Mesenchymal stem cell (in vitro differentiated cells and primary cell): ENCODE measurements around the gene PKNOX1.

Experiments used
- DNase-seq: peaks from one replicate; pipeline ENCODE4 v3.0.0-alpha.2; 2013
- H2AFZ ChIP-seq: one replicate; pipeline ENCODE4 v1.6.1; 2013; ENCODE audit warnings: low read depth, mild to moderate bottlenecking, control low read depth, inconsistent platforms, low read length, moderate library complexity
- H2AK5ac ChIP-seq: 2 replicates; pipeline ENCODE4 v1.6.1; 2013; ENCODE audit warnings: low read length, moderate library complexity, mild to moderate bottlenecking, inconsistent platforms; ENCODE audit not compliant: severe bottlenecking
- H2BK120ac ChIP-seq: one replicate; pipeline ENCODE4 v1.6.1; 2013; ENCODE audit warnings: low read depth, mild to moderate bottlenecking, inconsistent platforms, low read length, moderate library complexity
- H2BK12ac ChIP-seq, 2 experiments: one replicate each; pipeline ENCODE4 v1.6.1; 2013; ENCODE audit warnings: inconsistent platforms in 2 of 2, low read length in 2 of 2, mild to moderate bottlenecking in 2 of 2, moderate library complexity in 2 of 2, control low read depth in 1 of 2
- H2BK15ac ChIP-seq: one replicate; pipeline ENCODE4 v1.6.1; 2013; ENCODE audit warnings: mild to moderate bottlenecking, low read depth, inconsistent platforms; ENCODE audit not compliant: poor library complexity, severe bottlenecking
- H2BK5ac ChIP-seq: 2 replicates; pipeline ENCODE4 v1.6.1; 2013; ENCODE audit warnings: low read depth, mild to moderate bottlenecking, low read length, control low read depth, inconsistent platforms; ENCODE audit not compliant: poor library complexity, severe bottlenecking
- H3K14ac ChIP-seq, 2 experiments: one replicate each; pipeline ENCODE4 v1.6.1; 2013; ENCODE audit warnings: inconsistent platforms in 2 of 2, low read length in 2 of 2, control low read depth in 1 of 2, mild to moderate bottlenecking in 1 of 2, moderate library complexity in 1 of 2
- H3K18ac ChIP-seq, 2 experiments: one replicate each; pipeline ENCODE4 v1.6.1; 2013; ENCODE audit warnings: inconsistent platforms in 2 of 2, low read length in 2 of 2, control low read depth in 1 of 2, low read depth in 1 of 2, mild to moderate bottlenecking in 1 of 2
- H3K23ac ChIP-seq, 2 experiments: one replicate each; pipeline ENCODE4 v1.6.1; 2013; ENCODE audit warnings: inconsistent platforms in 2 of 2, low read length in 2 of 2, mild to moderate bottlenecking in 2 of 2, moderate library complexity in 2 of 2, control low read depth in 1 of 2
- H3K27ac ChIP-seq: 2 replicates; pipeline ENCODE4 v1.5.1; 2013; ENCODE audit warnings: mild to moderate bottlenecking, moderate library complexity, low read length, control low read depth, inconsistent platforms; ENCODE audit not compliant: poor library complexity, severe bottlenecking
- H3K27me3 ChIP-seq, 2 experiments: 2 replicates each; pipeline versions ENCODE4 v1.6.1 to v1.7.0; 2013; ENCODE audit warnings: low read length in 2 of 2, mild to moderate bottlenecking in 2 of 2, moderate library complexity in 2 of 2, control low read depth in 1 of 2, inconsistent platforms in 1 of 2; ENCODE audit not compliant: control insufficient read depth in 1 of 2, insufficient read depth in 1 of 2
- H3K36me3 ChIP-seq, 2 experiments: 2 replicates each; pipeline versions ENCODE4 v1.6.1 to v1.7.0; 2013; ENCODE audit warnings: low read length in 2 of 2, control low read depth in 1 of 2, inconsistent platforms in 1 of 2, low read depth in 1 of 2, mild to moderate bottlenecking in 1 of 2; ENCODE audit not compliant: insufficient read depth in 2 of 2, control insufficient read depth in 1 of 2
- H3K4ac ChIP-seq, 2 experiments: one replicate each; pipeline ENCODE4 v1.6.1; 2013; ENCODE audit warnings: inconsistent platforms in 2 of 2, low read length in 2 of 2, mild to moderate bottlenecking in 2 of 2, moderate library complexity in 2 of 2, control low read depth in 1 of 2, low read depth in 1 of 2
- H3K4me1 ChIP-seq: 2 replicates; pipeline ENCODE4 v1.6.1; 2013; ENCODE audit warnings: low read depth, low read length, control low read depth; ENCODE audit not compliant: control insufficient read depth, insufficient read depth
- H3K4me2 ChIP-seq: 2 replicates; pipeline ENCODE4 v1.6.1; 2013; ENCODE audit warnings: low read length, mild to moderate bottlenecking, inconsistent platforms; ENCODE audit not compliant: poor library complexity, severe bottlenecking
- H3K4me3 ChIP-seq, 2 experiments: 2 replicates each; pipeline versions ENCODE4 v1.5.1 to v1.7.0; 2013; ENCODE audit warnings: low read length in 2 of 2, mild to moderate bottlenecking in 2 of 2, control low read depth in 1 of 2, low read depth in 1 of 2; ENCODE audit not compliant: insufficient read depth in 1 of 2
- H3K79me1 ChIP-seq: replicated peaks from 2 replicates; pipeline ENCODE4 v1.6.1; 2013; ENCODE audit warnings: mild to moderate bottlenecking, control low read depth, low read length, inconsistent platforms; ENCODE audit not compliant: poor library complexity, severe bottlenecking
- H3K9ac ChIP-seq: 2 replicates; pipeline ENCODE4 v1.7.0; 2013; ENCODE audit warnings: mild to moderate bottlenecking, low read length, moderate library complexity
- H3K9me3 ChIP-seq: 2 replicates; pipeline ENCODE4 v1.7.0; 2013; ENCODE audit warnings: mild to moderate bottlenecking, low read length; ENCODE audit not compliant: control insufficient read depth
- H4K8ac ChIP-seq: one replicate; pipeline ENCODE4 v1.6.1; 2013; ENCODE audit warnings: inconsistent platforms, mild to moderate bottlenecking, low read length, moderate library complexity
- H4K91ac ChIP-seq: one replicate; pipeline ENCODE4 v1.6.1; 2013; ENCODE audit warnings: mild to moderate bottlenecking, low read length, inconsistent platforms
- WGBS: methylation state at CpG from one replicate; pipeline ENCODE4 v1.1.7; 2013; ENCODE audit warnings: mixed read lengths; 5-methylcytosine and 5-hydroxymethylcytosine counted together

The PKNOX1 gene

GRCh38 chr21:42971897-42972275 lies 2.5 kb upstream of the PKNOX1 start:
- Histone ChIP-seq H3K23ac (no peak overlapping the region), H3K9ac (no peak overlapping the region), H4K91ac (no peak overlapping the region), H2BK15ac (no peak overlapping the region), H2AK5ac (no peak overlapping the region), H2BK120ac (no peak overlapping the region), H3K27ac (no peak overlapping the region), H3K4ac (no peak overlapping the region), H2AFZ (no peak overlapping the region), H3K4me2 (no peak overlapping the region), H3K14ac (no peak overlapping the region), H2BK12ac (peak overlapping the region in 1 of 2 experiments; percentile 18), H3K18ac (peak overlapping the region in 1 of 2 experiments; percentile 21), H3K79me1 (no peaks in the 10 kb centered on the region), H3K4me1 (peaks cover 8% of the 10 kb centered on the region), H3K4me3 (no peak overlapping the region), H2BK5ac (no peak overlapping the region), H3K36me3 (peaks cover 0 to 3% of the 10 kb centered on the region in 2 experiments), H3K9me3 (peaks cover under 1% of the 10 kb centered on the region), H4K8ac (no peak overlapping the region), H3K27me3 (no peaks in the 10 kb centered on the region)
- no peak for DNase-seq
- 51% methylated on average over 3 of the region's 3 CpGs for WGBS

- H2BK5ac ChIP-seq = peak overlapping the region; percentile 60
- H2AK5ac ChIP-seq = peak overlapping the region; percentile 27
- H2BK12ac ChIP-seq = peak overlapping the region in 1 of 2 experiments; percentile 90
- peak overlapping the region; percentile 95 for H3K9ac ChIP-seq
- peak overlapping the region; percentile 28 for H3K27ac ChIP-seq
- peaks cover 5% of the 10 kb centered on the region for H3K9me3 ChIP-seq
- peak overlapping the region; percentile 91 for H4K8ac ChIP-seq
- H2BK15ac ChIP-seq = peak overlapping the region; percentile 50
- H4K91ac ChIP-seq = peak overlapping the region; percentile 48
- H3K4me3 ChIP-seq = peak overlapping the region; percentile 55 to 86
- H2BK120ac ChIP-seq = peak overlapping the region; percentile 19
- peaks cover 8% of the 10 kb centered on the region for H3K4me1 ChIP-seq
- H2AFZ ChIP-seq = peak overlapping the region; percentile 74
- DNase-seq = no peak
- peak overlapping the region in 1 of 2 experiments; percentile 98 for H3K14ac ChIP-seq
- H3K4ac ChIP-seq = peak overlapping the region; percentile 72 to 92
- H3K23ac ChIP-seq = no peak overlapping the region
- peak overlapping the region; percentile 86 for H3K4me2 ChIP-seq
- peak overlapping the region; percentile 67 to 74 for H3K18ac ChIP-seq
- H3K36me3 ChIP-seq = peaks cover 6 to 8% of the 10 kb centered on the region in 2 experiments
- H3K27me3 ChIP-seq = no peaks in the 10 kb centered on the region
- peaks cover 6% of the 10 kb centered on the region for H3K79me1 ChIP-seq
- 81% methylated on average over 19 of the region's 19 CpGs for WGBS
Measured at GRCh38 chr21:42973309-42973990, 912 bp upstream of the PKNOX1 start.

GRCh38 chr21:42974832-42975820 lies 764 bp downstream of the PKNOX1 start:
- no peak overlapping the region for H2AK5ac ChIP-seq
- peaks cover 9 to 14% of the 10 kb centered on the region in 2 experiments for H3K36me3 ChIP-seq
- peak overlapping the region; percentile 81 to 94 for H3K4me3 ChIP-seq
- DNase-seq = peak; percentile 90
- H3K4me1 ChIP-seq = peaks cover 10% of the 10 kb centered on the region
- H3K79me1 ChIP-seq = peaks cover 15% of the 10 kb centered on the region
- H3K27ac ChIP-seq = peak overlapping the region; percentile 95
- H2BK12ac ChIP-seq = peak overlapping the region; percentile 52 to 63
- peak overlapping the region; percentile 91 for H2BK5ac ChIP-seq
- peak overlapping the region in 1 of 2 experiments; percentile 23 for H3K23ac ChIP-seq
- H4K8ac ChIP-seq = peak overlapping the region; percentile 82
- H3K27me3 ChIP-seq = no peaks in the 10 kb centered on the region
- peak overlapping the region; percentile 89 for H3K4me2 ChIP-seq
- peak overlapping the region; percentile 42 to 46 for H3K4ac ChIP-seq
- H3K9ac ChIP-seq = peak overlapping the region; percentile 98
- H3K14ac ChIP-seq = peak overlapping the region in 1 of 2 experiments; percentile 86
- no peak overlapping the region for H2AFZ ChIP-seq
- H3K18ac ChIP-seq = peak overlapping the region; percentile 82 to 91
- H2BK15ac ChIP-seq = peak overlapping the region; percentile 57
- peaks cover 5% of the 10 kb centered on the region for H3K9me3 ChIP-seq
- H2BK120ac ChIP-seq = peak overlapping the region; percentile 99
- peak overlapping the region; percentile 43 for H4K91ac ChIP-seq
- under 1% methylated on average over 53 of the region's 125 CpGs for WGBS
